Stimulated activated CD4-positive, alpha-beta T cell treated with anti-CD3 and anti-CD28 coated beads, Interleukin-15, amount 100 ng/mL, for 48 hours (primary cell): ENCODE data around the gene RAPGEF5.
"Not testable (repeated sequence)": the region's sequence is repeated elsewhere in the genome, so short reads cannot be mapped to it uniquely, and the experiment has no call there.

ENCODE experiments used
- DNase-seq, 2 donors: peaks; one replicate each; pipeline ENCODE4 v3.0.0-alpha.2; 2020; ENCODE audit warnings: low read depth in 2 of 2

The RAPGEF5 gene

DNA sequence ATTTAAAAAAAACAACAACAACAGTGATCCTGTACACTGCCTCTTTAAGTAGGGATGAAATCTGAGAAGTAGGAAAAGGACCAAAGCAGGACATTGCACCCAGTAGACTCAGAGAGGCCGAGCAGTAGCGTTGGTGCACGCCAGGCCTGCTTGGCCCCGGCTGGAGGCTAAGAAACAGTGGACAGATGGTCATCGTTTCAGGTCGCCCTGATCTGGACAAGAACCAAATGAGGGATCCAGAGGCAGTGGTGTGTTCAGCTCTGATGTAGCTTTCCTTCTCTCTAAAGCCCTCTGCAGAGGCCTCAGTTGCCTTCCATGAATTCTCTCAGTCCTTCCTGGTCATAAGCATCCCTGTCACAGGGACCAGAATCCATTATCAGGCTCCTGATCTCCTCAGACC is 269.1 kb downstream of the RAPGEF5 start:
- DNase-seq, result no peak

DNA sequence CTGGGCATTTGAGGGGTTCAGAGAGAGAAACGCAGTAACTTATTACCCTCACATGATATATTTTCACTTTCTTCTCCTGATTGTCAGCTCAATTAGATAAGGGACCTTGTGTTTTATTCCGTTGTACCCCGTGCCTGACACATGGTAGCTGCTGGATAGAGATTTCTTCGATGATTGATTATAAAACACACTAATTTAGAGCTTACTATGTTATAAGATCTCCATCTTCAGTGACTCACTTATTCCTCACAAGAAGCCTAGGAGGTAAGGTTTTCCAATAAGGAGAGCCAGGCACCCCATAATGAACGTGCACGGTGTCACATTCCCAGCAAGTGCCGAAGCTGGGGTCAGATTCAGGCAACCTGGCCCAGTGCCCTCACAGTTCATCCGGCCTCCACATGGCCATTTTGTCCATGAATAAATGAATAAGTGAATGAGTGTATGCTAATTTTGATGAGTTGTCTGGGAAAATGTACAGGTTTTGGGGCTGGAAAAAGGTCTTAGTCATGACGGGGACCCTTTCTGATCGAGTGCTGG is 273.2 kb downstream of the RAPGEF5 start:
- no peak for DNase-seq

DNA sequence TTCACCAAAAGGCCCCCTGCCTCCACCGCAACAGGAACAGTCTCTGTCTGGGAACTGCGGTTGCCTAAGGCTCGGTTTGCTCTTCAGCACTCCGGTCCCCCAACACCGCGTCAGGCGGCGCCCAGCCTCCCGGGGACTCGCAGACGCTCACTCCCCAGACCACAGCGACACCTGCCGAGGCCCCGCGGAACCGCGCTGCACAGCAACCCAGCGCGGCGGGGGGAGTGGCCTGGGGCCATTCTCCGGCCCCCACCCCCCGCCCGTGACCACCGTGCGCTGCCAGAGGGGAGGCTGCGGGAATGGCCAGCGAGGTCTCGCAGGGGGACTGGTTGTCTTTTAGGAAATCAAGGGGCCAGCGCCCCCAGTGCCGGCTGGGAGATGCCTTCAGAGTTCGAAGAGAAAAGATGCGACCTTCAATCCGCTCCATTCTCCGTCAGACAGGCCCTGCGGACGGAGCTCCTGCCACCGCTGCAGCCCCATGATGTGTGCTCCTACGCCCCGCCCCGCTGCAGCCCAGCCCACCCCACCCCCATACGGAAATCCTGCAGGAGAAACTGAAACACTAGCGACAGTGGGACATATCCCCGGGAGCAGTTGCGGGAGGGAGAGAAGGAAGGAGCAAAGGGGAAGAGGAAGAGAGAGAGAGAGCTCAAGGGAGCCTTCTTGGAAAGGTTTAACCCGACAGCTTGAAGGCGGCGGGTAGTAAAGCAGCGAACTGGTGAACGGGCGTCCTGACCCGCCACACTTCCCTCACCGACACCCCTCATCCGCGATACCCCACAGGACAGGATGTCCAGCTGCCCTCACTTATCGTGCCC is 273.9 kb downstream of the RAPGEF5 start:
- peak; percentile 63 to 76 for DNase-seq

DNA sequence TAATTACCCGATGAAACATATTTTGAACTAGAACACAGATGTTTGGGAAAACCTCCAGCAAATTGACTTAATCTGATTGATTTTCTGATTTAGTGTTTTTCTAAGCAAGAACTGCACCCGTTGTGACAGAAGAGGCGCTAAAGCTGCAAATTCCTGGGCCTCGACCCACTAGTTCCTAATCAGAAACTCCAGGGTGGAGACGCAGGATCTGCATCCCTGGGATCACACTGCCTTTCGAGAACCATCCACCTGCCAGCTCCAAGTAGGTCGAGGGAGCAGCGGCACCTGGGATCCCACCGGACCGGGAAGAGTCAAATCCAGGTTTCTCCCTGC is 274.4 kb downstream of the RAPGEF5 start:
- DNase-seq, result no peak

DNA sequence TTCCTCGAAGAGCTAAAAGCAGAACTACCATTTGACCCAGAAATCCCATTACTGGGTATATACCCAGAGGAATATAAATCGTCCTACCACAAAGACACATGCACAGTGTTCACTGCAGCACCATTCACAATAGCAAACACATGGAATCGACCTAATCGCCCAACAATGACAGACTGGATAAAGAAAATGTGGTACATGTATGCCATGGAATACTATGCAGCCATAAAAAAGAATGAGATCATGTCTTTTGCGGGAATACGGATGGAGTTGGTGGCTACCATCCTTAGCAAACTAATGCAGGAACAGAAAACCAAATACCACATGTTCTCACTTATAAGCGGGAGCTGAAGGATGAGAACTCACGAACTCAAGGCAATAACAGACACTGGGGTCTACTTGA is 276.7 kb downstream of the RAPGEF5 start:
- DNase-seq, result not testable (repeated sequence)

DNA sequence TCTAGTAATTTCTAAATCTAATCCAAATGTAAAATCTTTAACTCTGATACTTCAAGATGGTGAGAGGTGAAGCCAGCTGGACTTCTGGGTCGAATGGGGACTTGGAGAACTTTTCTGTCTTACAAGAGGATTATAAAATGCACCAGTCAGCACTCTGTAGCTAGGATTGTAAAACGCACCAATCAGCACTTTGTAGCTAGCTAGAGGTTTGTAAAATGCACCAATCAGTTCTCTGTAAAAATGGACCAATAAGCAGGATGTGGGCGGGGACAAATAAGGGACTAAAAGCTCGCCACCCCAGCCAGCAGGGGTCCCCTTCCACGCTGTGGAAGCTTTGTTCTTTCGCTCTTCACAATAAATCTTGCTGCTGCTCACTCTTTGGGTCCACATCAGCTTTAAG is 278.1 kb downstream of the RAPGEF5 start:
- DNase-seq, result not testable (repeated sequence)

DNA sequence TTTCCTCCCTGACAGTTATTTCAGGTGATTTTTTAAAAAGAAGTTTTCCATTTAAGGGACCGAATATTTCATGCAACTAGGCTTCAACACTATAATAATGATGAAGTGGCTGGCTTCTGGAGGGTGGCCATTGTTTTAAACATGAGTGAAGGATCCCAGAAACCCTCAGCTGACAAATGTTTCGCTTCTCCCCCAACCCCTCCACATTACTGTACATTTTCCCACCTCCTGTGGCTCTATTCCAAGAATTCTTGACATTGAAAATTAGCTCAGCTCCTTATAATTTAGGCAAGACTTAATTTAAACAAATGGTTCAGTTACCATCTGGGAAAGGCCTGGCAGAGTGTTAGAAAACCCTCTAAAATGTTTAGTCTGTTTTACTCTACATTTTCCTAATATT is 281.4 kb downstream of the RAPGEF5 start:
- DNase-seq, result no peak

DNA sequence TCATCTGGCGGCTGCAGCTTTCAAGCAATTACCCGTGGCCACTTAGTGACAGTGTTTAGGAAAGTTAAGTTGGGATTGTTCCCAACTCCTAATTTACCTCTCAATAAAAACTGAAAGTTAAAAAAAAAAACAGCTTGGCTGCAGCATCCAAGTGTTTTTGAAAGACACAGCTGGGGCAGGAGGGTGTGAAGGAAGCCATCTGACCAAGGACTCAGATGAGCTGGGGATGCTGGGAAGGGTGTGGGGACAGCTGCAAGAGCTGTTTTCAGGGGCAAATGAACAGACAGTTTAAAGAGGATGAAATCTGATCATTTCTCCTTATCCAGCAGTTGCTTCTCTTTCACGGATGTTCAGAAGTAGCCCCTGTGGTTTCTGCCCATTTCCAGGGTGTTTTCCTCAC is 282.1 kb downstream of the RAPGEF5 start:
- no peak for DNase-seq
